Adrenal gland (tissue), 5 donors: Measurements from ENCODE around the gene RFX1.

ENCODE experiments used
- CTCF ChIP-seq, 6 experiments: fragments of 450-650 bp in 4 of 6; fragments of 200-600 bp in 2 of 6; sonication (generic) in 1 of 6; IDR thresholded peaks; 1 replicate in 5 of 6; 2 replicates in 1 of 6; pipeline versions ENCODE4 v1.5.1 to v1.8.0; 2016 to 2021; ENCODE audit warnings: antibody characterized with exemption in 6 of 6, mild to moderate bottlenecking in 2 of 6, moderate library complexity in 1 of 6
- POLR2A ChIP-seq, 2 donors: fragments of 450-650 bp; IDR thresholded peaks; one replicate each; pipeline ENCODE4 v1.6.1; 2017; ENCODE audit warnings: antibody characterized with exemption in 2 of 2, mild to moderate bottlenecking in 2 of 2, moderate library complexity in 1 of 2
- donor health status: DM: no; HTN: no; CAD: no.

DNA sequence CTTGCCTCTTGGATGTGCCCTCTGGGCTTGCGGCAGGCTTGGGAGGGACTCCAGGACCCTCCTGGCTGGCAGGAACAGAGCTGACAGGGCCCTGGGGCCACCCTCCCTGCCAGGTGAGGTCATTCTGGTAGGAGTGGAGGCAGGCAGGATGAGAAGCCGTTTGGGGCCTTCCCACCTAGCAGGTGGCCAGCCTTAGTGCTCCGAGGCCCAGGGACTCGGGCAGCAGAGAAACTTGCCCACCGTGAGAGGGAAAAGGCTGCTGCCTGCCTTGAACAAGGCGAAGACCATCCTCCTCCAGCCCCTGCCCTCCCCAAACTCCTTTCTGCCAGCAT lies 8.5 kb downstream of the RFX1 start:
- TF ChIP-seq POLR2A (IDR thresholded peaks at IDR 0.05) (no peak), CTCF (IDR thresholded peaks at IDR 0.05) (no peak)
